ENCODE results near the gene CPXM2.

Gene CPXM2

GRCh38 chr10:123757853-123758252, 133.8 kb downstream of the CPXM2 start:
- Histone ChIP-seq H3K4me3 (ENCODE audit: low read length) (no peak overlapping the region), H3K4me1 (ENCODE audit: control insufficient read depth, insufficient read depth, low read length) (no peaks in the 10 kb centered on the region), H3K9ac (ENCODE audit: low read depth, low read length) (no peak overlapping the region), H3K27me3 (ENCODE audit: control insufficient read depth, insufficient read depth, low read length) (no peaks in the 10 kb centered on the region), H3K36me3 (ENCODE audit: insufficient read depth, low read length) (no peaks in the 10 kb centered on the region), H3K4me2 (ENCODE audit: low read length) (no peak overlapping the region), H3K9me3 (replicated peaks; ENCODE audit: low read length) (peaks cover 9% of the 10 kb centered on the region)

- Histone ChIP-seq H3K27me3 (ENCODE audit: control insufficient read depth, insufficient read depth, low read length) (no peaks in the 10 kb centered on the region), H3K4me3 (ENCODE audit: low read length) (no peak overlapping the region), H3K4me1 (ENCODE audit: control insufficient read depth, insufficient read depth, low read length) (no peaks in the 10 kb centered on the region), H3K9ac (ENCODE audit: low read depth, low read length) (no peak overlapping the region), H3K4me2 (ENCODE audit: low read length) (no peak overlapping the region), H3K9me3 (replicated peaks; ENCODE audit: low read length) (peaks cover 9% of the 10 kb centered on the region), H3K36me3 (ENCODE audit: insufficient read depth, low read length) (no peaks in the 10 kb centered on the region)
Observed at GRCh38 chr10:123755061-123755460, 136.5 kb downstream of the CPXM2 start.

GRCh38 chr10:123754123-123754522, 137.5 kb downstream of the CPXM2 start:
- no peak overlapping the region for H3K4me3 ChIP-seq (ENCODE audit: low read length)
- no peak overlapping the region for H3K9ac ChIP-seq (ENCODE audit: low read depth, low read length)
- H3K4me2 ChIP-seq (ENCODE audit: low read length): no peak overlapping the region
- peaks cover 9% of the 10 kb centered on the region for H3K9me3 ChIP-seq (replicated peaks; ENCODE audit: low read length)
- no peaks in the 10 kb centered on the region for H3K4me1 ChIP-seq (ENCODE audit: control insufficient read depth, insufficient read depth, low read length)
- no peaks in the 10 kb centered on the region for H3K27me3 ChIP-seq (ENCODE audit: control insufficient read depth, insufficient read depth, low read length)
- no peaks in the 10 kb centered on the region for H3K36me3 ChIP-seq (ENCODE audit: insufficient read depth, low read length)

- H3K27me3 ChIP-seq (ENCODE audit: control insufficient read depth, insufficient read depth, low read length): no peaks in the 10 kb centered on the region
- no peak overlapping the region for H3K4me3 ChIP-seq (ENCODE audit: low read length)
- no peaks in the 10 kb centered on the region for H3K36me3 ChIP-seq (ENCODE audit: insufficient read depth, low read length)
- no peak overlapping the region for H3K4me2 ChIP-seq (ENCODE audit: low read length)
- H3K9ac ChIP-seq (ENCODE audit: low read depth, low read length): no peak overlapping the region
- H3K9me3 ChIP-seq (replicated peaks; ENCODE audit: low read length): peaks cover 13% of the 10 kb centered on the region
- H3K4me1 ChIP-seq (ENCODE audit: control insufficient read depth, insufficient read depth, low read length): no peaks in the 10 kb centered on the region
Observed at GRCh38 chr10:123751342-123752134, 140.1 kb downstream of the CPXM2 start.

GRCh38 chr10:123750901-123751300, 140.7 kb downstream of the CPXM2 start:
- H3K4me1 ChIP-seq (ENCODE audit: control insufficient read depth, insufficient read depth, low read length): no peaks in the 10 kb centered on the region
- no peak overlapping the region for H3K4me2 ChIP-seq (ENCODE audit: low read length)
- H3K9ac ChIP-seq (ENCODE audit: low read depth, low read length): no peak overlapping the region
- no peaks in the 10 kb centered on the region for H3K27me3 ChIP-seq (ENCODE audit: control insufficient read depth, insufficient read depth, low read length)
- H3K9me3 ChIP-seq (replicated peaks; ENCODE audit: low read length): peaks cover 13% of the 10 kb centered on the region
- H3K4me3 ChIP-seq (ENCODE audit: low read length): no peak overlapping the region
- no peaks in the 10 kb centered on the region for H3K36me3 ChIP-seq (ENCODE audit: insufficient read depth, low read length)

- Histone ChIP-seq H3K9ac (ENCODE audit: low read depth, low read length) (no peak overlapping the region), H3K36me3 (ENCODE audit: insufficient read depth, low read length) (no peaks in the 10 kb centered on the region), H3K9me3 (replicated peaks; ENCODE audit: low read length) (peaks cover 6% of the 10 kb centered on the region)
Observed at GRCh38 chr10:123748711-123749110, 142.9 kb downstream of the CPXM2 start.

GRCh38 chr10:123747426-123747825, 144.2 kb downstream of the CPXM2 start:
- Histone ChIP-seq H3K36me3 (ENCODE audit: insufficient read depth, low read length) (no peaks in the 10 kb centered on the region), H3K9ac (ENCODE audit: low read depth, low read length) (no peak overlapping the region), H3K4me1 (ENCODE audit: control insufficient read depth, insufficient read depth, low read length) (no peaks in the 10 kb centered on the region), H3K9me3 (replicated peaks; ENCODE audit: low read length) (peaks cover 6% of the 10 kb centered on the region), H3K27me3 (ENCODE audit: control insufficient read depth, insufficient read depth, low read length) (no peaks in the 10 kb centered on the region), H3K4me3 (ENCODE audit: low read length) (no peak overlapping the region), H3K4me2 (ENCODE audit: low read length) (no peak overlapping the region)

More at GRCh38 chr10:123748711-123749110, 142.9 kb downstream of the CPXM2 start:
- no peaks in the 10 kb centered on the region for H3K27me3 ChIP-seq (ENCODE audit: control insufficient read depth, insufficient read depth, low read length)
- H3K4me2 ChIP-seq (ENCODE audit: low read length): no peak overlapping the region
- no peak overlapping the region for H3K4me3 ChIP-seq (ENCODE audit: low read length)
- H3K4me1 ChIP-seq (ENCODE audit: control insufficient read depth, insufficient read depth, low read length): no peaks in the 10 kb centered on the region

GRCh38 chr10:123746942-123747341, 144.7 kb downstream of the CPXM2 start:
- H3K36me3 ChIP-seq (ENCODE audit: insufficient read depth, low read length): no peaks in the 10 kb centered on the region
- no peak overlapping the region for H3K4me3 ChIP-seq (ENCODE audit: low read length)
- H3K9me3 ChIP-seq (replicated peaks; ENCODE audit: low read length): peaks cover 6% of the 10 kb centered on the region
- no peak overlapping the region for H3K4me2 ChIP-seq (ENCODE audit: low read length)
- no peaks in the 10 kb centered on the region for H3K4me1 ChIP-seq (ENCODE audit: control insufficient read depth, insufficient read depth, low read length)
- no peak overlapping the region for H3K9ac ChIP-seq (ENCODE audit: low read depth, low read length)
- H3K27me3 ChIP-seq (ENCODE audit: control insufficient read depth, insufficient read depth, low read length): no peaks in the 10 kb centered on the region

GRCh38 chr10:123746520-123746919, 145.1 kb downstream of the CPXM2 start:
- Histone ChIP-seq H3K4me2 (ENCODE audit: low read length) (no peak overlapping the region), H3K9me3 (replicated peaks; ENCODE audit: low read length) (peaks cover 6% of the 10 kb centered on the region), H3K27me3 (ENCODE audit: control insufficient read depth, insufficient read depth, low read length) (no peaks in the 10 kb centered on the region), H3K4me3 (ENCODE audit: low read length) (no peak overlapping the region), H3K9ac (ENCODE audit: low read depth, low read length) (no peak overlapping the region), H3K4me1 (ENCODE audit: control insufficient read depth, insufficient read depth, low read length) (no peaks in the 10 kb centered on the region), H3K36me3 (ENCODE audit: insufficient read depth, low read length) (no peaks in the 10 kb centered on the region)

GRCh38 chr10:123746061-123746460, 145.5 kb downstream of the CPXM2 start:
- Histone ChIP-seq H3K4me1 (ENCODE audit: control insufficient read depth, insufficient read depth, low read length) (no peaks in the 10 kb centered on the region), H3K9ac (ENCODE audit: low read depth, low read length) (no peak overlapping the region), H3K9me3 (replicated peaks; ENCODE audit: low read length) (peaks cover 6% of the 10 kb centered on the region), H3K27me3 (ENCODE audit: control insufficient read depth, insufficient read depth, low read length) (no peaks in the 10 kb centered on the region), H3K4me3 (ENCODE audit: low read length) (no peak overlapping the region), H3K36me3 (ENCODE audit: insufficient read depth, low read length) (no peaks in the 10 kb centered on the region), H3K4me2 (ENCODE audit: low read length) (no peak overlapping the region)

- Histone ChIP-seq H3K27me3 (ENCODE audit: control insufficient read depth, insufficient read depth, low read length) (no peaks in the 10 kb centered on the region), H3K36me3 (ENCODE audit: insufficient read depth, low read length) (no peaks in the 10 kb centered on the region), H3K4me3 (ENCODE audit: low read length) (no peak overlapping the region), H3K4me1 (ENCODE audit: control insufficient read depth, insufficient read depth, low read length) (no peaks in the 10 kb centered on the region), H3K9ac (ENCODE audit: low read depth, low read length) (no peak overlapping the region), H3K4me2 (ENCODE audit: low read length) (no peak overlapping the region), H3K9me3 (replicated peaks; ENCODE audit: low read length) (peaks cover 6% of the 10 kb centered on the region)
Observed at GRCh38 chr10:123744224-123744536, 147.4 kb downstream of the CPXM2 start.
